Measurements from ENCODE around the gene PHGDH. TPM values are rescaled to one million over a fixed set of nuclear protein-coding genes. Genes with fewer than 3 reads are reported as not detected.

The PHGDH gene
- total RNA-seq, 6 experiments from 2014 or later, result 56.4 to 109 (median 87.0) TPM

DNA sequence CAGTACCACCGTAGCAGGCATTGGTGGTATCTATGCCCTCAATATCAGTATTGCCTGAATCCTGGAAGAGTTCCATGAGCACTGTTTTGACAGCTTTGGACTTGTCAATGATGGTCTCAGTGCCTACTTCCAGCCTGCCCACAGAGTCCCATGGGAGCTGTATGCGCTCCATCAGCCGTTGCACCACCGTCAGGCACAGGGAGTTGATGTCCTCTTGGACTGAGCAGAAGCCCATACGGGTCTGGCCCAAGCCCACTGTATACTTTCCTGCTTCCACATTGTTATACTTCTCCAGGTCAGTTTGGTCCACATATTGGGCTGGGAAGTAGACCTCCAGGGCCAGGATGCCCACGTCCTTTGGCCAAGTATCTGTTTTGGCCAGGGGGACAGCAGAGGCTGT, 52.5 kb downstream of the PHGDH start:
- Mint-ChIP-seq H3K4me1 (ENCODE audit: low read depth) (no peaks in the 10 kb centered on the region), H3K9me3 (peaks cover 4% of the 10 kb centered on the region; the same call in 1 of the 2 replicates), H3K27ac (no peak overlapping the region), H3K36me3 (ENCODE audit: low read depth) (no peaks in the 10 kb centered on the region), H3K27me3 (ENCODE audit: insufficient read depth) (peaks cover 28% of the 10 kb centered on the region), H3K4me3 (no peak overlapping the region)
- TF ChIP-seq, protein P1, sequence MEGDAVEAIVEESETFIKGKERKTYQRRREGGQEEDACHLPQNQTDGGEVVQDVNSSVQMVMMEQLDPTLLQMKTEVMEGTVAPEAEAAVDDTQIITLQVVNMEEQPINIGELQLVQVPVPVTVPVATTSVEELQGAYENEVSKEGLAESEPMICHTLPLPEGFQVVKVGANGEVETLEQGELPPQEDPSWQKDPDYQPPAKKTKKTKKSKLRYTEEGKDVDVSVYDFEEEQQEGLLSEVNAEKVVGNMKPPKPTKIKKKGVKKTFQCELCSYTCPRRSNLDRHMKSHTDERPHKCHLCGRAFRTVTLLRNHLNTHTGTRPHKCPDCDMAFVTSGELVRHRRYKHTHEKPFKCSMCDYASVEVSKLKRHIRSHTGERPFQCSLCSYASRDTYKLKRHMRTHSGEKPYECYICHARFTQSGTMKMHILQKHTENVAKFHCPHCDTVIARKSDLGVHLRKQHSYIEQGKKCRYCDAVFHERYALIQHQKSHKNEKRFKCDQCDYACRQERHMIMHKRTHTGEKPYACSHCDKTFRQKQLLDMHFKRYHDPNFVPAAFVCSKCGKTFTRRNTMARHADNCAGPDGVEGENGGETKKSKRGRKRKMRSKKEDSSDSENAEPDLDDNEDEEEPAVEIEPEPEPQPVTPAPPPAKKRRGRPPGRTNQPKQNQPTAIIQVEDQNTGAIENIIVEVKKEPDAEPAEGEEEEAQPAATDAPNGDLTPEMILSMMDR (IDR thresholded peaks at IDR 0.05), result no peak
- no peak for DNase-seq

DNA sequence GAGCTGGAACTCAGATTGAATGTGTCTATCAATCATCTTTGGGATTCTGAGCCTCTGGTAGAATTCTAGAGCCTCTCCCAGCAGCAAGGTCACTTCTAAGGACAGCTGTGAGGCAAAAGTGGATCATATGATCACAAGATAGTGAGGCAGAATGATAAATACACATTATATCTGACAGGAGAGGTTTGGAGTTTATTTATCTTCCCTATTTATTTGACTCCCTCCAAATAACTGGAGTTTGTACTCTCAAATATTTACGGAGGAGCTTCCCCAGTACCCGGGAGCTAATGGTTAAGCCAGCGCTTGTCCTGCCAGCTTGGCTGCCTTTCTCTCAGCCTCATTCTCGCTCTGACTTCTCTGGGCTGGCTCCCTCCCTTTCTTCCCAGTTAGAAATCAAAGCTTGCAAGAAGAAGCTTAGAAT, 54.6 kb downstream of the PHGDH start:
- no peak for DNase-seq
- Mint-ChIP-seq H3K27ac (no peak overlapping the region), H3K9me3 (peaks cover 4% of the 10 kb centered on the region; the same call in 1 of the 2 replicates), H3K36me3 (ENCODE audit: low read depth) (no peaks in the 10 kb centered on the region), H3K4me1 (ENCODE audit: low read depth) (no peaks in the 10 kb centered on the region), H3K27me3 (ENCODE audit: insufficient read depth) (peaks cover 23% of the 10 kb centered on the region), H3K4me3 (no peak overlapping the region)
- TF ChIP-seq, protein P1 (IDR thresholded peaks at IDR 0.05), result no peak

DNA sequence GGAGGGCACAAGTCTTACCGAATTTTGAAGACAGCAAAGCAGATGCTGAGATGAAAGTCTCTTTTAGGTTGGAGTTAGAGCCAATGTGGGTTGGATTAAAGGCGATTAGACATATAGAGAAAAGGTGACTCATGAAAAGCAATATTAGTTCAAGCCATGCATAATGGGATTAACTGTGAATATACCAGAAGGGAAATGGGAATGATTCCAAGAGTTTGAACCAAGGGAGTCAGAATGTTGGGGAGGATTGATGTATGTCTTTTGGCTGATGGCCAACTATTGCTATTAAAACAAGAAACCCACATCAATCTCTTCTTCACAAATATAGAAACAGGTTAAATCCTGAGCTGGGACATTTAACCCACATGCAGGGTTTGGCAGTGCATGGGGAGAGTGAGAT, 55.8 kb downstream of the PHGDH start:
- Mint-ChIP-seq H3K9me3 (peaks cover 4% of the 10 kb centered on the region; the same call in 1 of the 2 replicates), H3K4me3 (no peak overlapping the region), H3K36me3 (ENCODE audit: low read depth) (no peaks in the 10 kb centered on the region), H3K27me3 (ENCODE audit: insufficient read depth) (peaks cover 21% of the 10 kb centered on the region), H3K27ac (no peak overlapping the region), H3K4me1 (ENCODE audit: low read depth) (no peaks in the 10 kb centered on the region)
- DNase-seq, result no peak
- TF ChIP-seq, protein P1 (IDR thresholded peaks at IDR 0.05), result no peak

DNA sequence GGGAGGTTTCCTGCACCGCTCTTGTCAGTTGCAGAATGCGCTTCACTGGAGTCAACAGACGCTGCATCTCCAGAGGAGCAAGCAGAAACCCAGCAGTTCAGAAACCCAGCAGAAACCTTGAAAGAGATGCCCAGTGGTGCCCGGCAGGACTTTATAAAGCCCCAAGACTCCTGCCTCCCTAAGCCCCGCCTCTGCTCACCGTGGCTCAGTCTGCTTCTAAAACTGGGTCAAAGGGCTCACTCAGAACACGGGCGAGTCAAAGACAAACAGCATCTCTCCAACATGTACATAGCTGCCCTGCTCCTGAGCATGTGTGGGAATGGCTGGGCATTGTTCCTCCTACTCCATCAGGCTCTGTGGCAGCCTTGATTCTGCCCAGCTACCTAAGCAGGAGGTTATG, 57.0 kb downstream of the PHGDH start, which contains the start of gene HMGCS2:
TSS of gene HMGCS2 (minus strand) at position 128 of the 400 bp plus-strand sequence. CDS start at position 67, 61 bp downstream.
- no peak for DNase-seq
- peaks cover 5% of the 10 kb centered on the region for H3K4me1 Mint-ChIP-seq (ENCODE audit: low read depth)

DNA sequence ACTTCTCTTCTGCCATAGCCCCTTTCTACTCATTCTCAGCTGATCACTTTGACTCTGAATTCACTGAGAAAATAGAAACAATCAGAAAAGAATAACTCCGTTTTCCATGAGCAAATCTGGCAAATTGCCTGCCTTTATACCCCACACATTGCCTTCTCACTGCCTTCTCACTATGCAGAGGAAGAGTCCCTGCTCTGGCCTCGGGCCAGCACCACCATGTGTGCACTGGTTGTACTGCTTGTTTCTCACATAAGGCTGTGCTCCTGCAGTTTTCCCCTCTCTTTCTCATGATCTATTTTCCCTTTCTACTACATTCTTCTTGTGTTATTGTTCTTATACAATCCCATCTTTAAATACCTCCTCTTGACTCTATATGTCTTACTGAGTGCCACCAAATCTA, 59.3 kb downstream of the PHGDH start:
- TF ChIP-seq, protein P1 (IDR thresholded peaks at IDR 0.05), result no peak
- no peaks in the 10 kb centered on the region for H3K36me3 Mint-ChIP-seq (ENCODE audit: low read depth)
- no peaks in the 10 kb centered on the region for H3K9me3 Mint-ChIP-seq
- H3K27ac Mint-ChIP-seq, result no peak overlapping the region
- H3K4me3 Mint-ChIP-seq, result no peak overlapping the region
- peaks cover 3% of the 10 kb centered on the region for H3K27me3 Mint-ChIP-seq (ENCODE audit: insufficient read depth)
- DNase-seq, result no peak
- peaks cover 11% of the 10 kb centered on the region for H3K4me1 Mint-ChIP-seq (ENCODE audit: low read depth)

More for the DNA sequence above, 57.0 kb downstream of the PHGDH start, which contains the start of gene HMGCS2:
- TF ChIP-seq, protein P1 (IDR thresholded peaks at IDR 0.05), result no peak
- Mint-ChIP-seq H3K27me3 (ENCODE audit: insufficient read depth) (peaks cover 15% of the 10 kb centered on the region), H3K4me3 (no peak within 1 kb of the TSS), H3K36me3 (ENCODE audit: low read depth) (no peaks in the 10 kb centered on the region), H3K9me3 (peaks cover 4% of the 10 kb centered on the region; the same call in 1 of the 2 replicates), H3K27ac (no peak within 1 kb of the TSS)

All from HFFc6 (cell line).